Mucosa of gallbladder (tissue), 1 donor: Measurements from ENCODE around the gene STX16. TPM values are rescaled to one million over a fixed set of nuclear protein-coding genes. Genes with fewer than 3 reads are reported as not detected.

Experiments used
- DNase-seq: peaks from one replicate; pipeline ENCODE4 v3.0.0-alpha.2; 2020; ENCODE audit warnings: low spot score
- total RNA-seq: library from RNA; stranded (reverse); gene quantifications from one replicate; pipeline ENCODE4 v1.2.1, GENCODE V29; 2021
- donor health status: DM: no; HTN: no; CAD: no.

STX16 gene
- total RNA-seq, 1 donor from 2014 or later = 63.7 TPM

GRCh38 chr20:58675641-58676040, 24.6 kb downstream of the STX16 start:
- DNase-seq = no peak

GRCh38 chr20:58676161-58676560, 25.1 kb downstream of the STX16 start:
- no peak for DNase-seq

DNA sequence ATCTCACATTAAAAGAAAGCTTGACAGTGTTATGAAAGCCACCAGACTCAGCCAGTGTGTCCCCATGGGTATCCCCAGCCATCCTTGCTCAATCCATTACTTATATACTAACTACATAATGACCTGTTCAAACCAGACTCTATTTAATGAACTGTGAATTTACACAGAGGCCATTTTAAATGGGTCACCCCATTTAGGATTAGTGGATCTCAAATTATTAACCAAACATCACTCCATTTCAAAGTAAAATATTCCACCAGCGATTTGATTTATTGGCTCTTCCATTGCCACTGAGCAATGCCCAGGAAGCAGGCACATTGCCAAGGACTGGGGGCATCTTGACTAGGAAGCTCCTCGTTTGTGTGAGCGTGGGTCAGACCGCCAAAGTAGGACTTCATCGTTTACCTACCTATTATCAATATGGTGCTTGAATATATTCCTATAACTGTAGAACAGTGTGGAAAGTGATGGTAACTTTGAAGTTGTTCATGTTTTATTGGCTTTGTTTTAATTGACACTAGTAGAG, 26.1 kb downstream of the STX16 start:
- DNase-seq = no peak

- DNase-seq = no peak
Measured at GRCh38 chr20:58677808-58678207, 26.7 kb downstream of the STX16 start.

DNA sequence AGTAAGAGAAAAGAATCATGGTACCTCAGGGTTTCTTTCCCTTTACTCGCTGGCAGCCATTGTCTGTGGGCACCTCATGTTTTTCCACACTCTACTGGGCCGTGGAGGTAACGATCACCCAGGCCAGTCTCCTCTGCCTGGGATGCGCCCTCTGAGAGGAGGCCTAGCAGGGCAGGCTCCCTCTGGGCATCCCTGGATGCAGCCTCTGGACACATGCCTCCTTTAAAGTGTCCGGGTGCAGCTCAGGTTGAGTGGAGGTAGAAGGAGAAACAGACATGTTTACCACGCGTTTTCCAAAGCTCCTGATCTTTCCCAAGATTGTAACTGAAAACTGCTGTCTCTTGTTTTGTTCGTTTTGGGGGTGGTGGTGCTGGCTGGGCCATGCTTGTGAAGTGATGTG, 27.7 kb downstream of the STX16 start:
- DNase-seq = no peak

DNA sequence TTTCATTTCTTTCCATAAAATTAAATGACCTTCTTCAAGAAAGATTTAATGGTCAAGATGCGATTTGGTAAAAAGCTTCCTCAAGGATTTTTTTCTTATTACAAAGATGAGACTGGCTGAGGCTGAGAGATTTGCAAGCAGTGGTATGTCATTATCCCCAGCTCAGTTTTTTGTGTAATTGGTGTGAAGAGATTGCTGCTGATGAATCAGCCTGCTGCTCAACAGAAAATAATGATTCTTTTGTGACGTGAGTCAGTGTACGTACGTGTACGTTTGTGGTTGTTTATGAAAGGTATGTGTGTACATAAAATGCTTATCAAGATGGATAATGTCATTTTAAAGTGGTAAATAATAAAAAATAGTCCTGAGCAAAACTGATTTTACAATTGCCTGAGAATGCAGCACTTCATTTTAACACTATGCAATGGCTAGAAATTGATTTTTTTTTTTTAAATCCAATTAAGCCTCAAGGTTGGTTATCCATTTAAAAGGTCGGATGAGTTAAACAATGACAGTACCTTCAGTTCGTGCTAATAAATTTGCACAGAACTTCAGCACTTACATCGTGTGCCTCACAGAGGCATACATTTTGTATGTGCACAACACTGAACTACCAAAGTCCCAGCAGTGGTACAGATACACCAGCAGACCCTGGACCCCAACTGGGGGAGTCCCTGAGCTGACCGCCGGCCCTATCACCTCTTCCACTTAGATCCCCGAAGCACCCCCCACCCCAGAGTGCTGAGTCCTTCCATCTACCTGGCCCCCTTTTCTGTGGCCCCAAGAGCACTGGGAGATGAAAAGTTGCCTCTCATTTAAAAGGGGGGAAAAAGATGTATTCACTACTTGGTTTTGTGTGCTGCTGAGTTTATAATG, 31.8 kb downstream of the STX16 start:
- no peak for DNase-seq

DNA sequence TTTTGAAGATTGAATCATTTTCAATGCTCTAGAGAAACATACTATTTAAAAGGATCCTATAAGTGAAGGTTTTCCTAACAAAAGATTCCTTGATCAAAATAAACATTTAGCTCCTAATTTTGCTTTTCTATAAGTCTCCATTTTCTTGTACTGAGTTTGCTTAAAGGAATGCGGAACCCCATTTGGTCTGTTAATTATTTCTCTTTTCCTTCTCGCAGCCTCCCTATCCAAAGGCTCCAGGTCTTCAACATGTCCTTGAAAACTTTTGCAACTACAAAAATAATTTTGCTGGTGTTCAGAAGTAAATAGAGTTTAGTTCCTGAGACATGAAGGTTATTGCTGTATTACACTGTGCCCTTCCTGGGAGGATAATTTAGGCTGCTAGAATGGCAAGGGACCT, 33.2 kb downstream of the STX16 start:
- no peak for DNase-seq

DNA sequence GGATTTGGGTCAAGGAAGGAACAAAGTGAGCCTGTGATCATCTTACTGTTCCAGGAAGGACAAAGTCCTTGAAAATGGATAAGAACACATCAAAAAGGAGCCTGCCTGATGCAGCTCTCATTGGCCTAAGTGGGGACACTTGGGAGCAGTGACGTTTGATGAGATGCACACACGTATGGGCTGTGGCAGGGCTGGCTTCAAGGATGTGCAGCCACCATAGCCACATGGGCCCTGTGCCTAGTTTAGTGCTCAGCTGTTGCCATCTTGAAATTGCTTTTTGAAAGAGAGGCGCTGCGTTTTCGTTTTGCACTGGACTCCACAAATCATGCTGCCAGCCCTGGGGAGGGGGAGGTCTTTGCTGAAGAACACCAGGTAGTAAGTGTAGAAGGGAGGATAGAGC, 34.9 kb downstream of the STX16 start:
- DNase-seq = no peak

DNA sequence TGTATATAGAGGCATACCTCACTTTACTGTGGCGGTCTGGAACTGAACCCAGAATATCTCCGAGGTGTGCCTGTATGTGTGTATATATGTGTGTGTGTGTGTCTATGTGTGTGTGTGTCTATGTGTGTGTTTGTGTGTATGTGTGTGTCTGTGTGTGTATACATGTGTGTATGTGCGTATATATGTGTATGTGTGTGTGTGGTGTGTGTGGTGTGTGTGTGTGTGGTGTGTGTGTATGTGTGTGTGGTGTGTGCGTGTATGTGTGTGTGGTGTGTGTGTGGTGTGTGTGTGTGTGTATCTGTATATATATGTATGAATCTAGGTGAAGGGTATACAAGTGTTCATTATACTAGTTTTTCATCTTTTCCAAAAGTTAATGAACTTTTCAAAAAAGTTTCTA, 37.3 kb downstream of the STX16 start:
- no peak for DNase-seq

DNA sequence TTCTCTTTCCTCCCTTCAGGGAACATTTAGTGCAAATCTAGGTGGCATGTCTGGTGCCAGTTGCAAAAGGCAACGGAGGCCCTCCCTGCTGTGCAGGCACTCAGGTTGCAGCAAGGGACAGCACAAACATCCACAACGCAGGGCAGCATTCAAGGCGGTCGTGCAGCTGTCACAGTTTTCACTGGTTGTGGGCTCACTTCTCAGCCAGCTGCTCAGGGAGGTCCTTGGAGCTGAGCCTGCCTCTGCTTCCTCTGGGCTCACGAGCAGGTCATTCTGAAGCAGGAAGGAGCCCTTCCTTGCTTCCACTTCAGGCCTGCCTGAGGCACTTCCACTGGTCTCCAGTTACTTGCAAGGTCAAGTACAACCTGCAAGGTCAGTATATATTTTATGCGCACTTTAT, 37.8 kb downstream of the STX16 start:
- DNase-seq = no peak

DNA sequence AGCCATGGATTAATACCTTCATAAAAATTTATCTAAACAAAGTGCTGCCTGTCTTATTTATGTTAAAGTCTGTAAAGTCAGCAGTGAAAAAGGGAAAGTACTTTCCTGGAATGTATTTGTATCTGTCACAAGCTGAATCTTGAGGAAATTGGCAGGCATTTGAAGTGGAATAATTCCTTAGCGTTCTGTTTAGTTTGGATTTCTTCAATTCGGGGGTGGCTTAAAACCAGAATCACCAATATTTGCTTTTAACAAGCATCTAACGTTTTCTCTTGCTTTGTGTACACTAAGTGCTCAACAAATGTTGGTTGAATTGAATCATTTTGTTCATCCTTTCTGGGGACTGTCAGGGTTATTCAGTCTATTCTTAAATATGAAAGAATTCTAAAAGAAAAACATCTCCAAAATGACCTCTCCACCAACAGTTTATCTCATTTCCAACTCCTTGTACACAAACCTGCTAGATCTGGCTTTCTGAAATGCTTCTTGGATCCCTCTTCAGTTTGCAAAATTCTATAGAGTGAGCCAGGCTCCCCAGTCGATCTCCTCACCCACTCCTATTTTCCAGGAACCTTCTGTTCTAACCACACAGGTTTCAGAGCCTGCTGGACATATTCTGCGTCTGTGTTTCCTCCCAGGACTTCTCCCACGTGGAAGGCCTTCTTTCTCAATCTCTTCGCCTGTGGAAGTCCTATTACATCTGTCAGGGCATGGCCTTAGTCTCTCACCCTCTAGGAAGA, 39.5 kb downstream of the STX16 start:
- DNase-seq = no peak

DNA sequence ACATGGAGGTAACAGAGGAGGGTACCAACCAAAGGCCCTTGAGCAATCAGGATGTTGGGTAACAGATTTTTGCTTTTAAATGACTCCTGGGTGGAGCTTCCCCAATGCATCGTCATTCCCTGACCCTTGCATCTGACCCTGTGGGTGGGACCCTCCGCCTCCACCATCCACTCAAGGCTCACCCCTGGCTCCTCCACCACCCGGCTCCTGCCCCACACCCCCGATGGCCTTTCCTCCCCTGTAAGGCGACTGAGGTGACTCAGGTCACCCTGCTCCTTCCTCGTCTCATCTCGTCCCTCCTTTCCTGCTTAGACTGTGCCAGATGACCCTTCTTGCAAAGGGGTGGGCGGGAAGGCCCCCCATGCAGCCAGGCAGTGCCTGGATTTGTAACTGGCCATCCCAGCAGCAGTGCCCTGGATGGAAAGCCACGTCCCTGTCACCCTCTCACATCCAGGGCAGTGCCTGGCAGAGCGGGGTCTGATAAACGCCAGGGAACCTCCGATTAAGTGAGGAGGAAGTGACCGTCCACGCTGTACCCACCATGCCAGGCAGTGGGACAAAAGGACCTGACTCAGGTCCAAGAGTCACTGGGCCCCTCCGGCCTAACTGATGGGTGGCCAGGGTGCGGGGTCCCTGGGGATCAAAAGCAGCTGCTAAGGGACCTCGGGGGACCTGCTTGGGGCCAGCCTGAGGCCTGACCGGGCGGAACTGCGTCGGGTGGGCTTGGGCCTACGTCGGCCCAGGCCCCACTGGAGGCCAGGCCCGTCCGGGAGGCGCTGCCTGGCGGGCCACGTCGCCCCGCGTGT, 40.9 kb downstream of the STX16 start:
- peak; percentile 43 for DNase-seq

DNA sequence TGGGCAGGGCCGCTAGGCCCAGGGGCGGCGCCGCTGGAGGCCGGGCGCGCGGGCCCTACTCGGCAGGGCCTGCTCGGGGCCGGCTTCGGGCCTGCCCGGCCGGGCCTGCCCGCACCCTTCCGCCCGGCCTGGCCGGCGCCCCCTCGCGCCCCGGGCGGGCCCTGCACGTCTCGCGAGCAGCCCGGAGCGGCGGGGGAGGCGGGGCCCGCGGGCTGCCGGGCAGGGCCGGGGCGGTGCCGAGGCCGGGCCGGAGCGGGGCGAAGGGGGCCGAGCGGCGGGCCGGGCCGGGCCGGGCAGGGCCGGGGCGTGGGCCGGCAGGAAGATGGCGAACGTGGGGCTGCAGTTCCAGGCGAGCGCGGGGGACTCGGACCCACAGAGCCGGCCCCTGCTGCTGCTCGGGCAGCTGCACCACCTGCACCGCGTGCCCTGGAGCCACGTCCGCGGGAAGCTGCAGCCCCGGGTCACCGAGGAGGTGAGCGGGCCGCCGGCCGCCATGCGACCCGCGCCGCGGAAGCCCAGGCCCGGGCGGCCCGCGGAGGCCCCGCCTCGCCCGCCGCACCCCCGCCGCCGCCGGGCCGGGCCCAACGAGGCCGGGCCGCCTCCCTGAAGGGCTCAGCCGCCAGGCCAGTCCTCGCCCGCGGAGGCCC, 41.6 kb downstream of the STX16 start, which contains the start of gene NPEPL1:
Gene NPEPL1, plus strand, starts transcription at position 222 of the 647 bp plus-strand sequence. Its CDS starts 101 bp downstream, at position 323.
- peak; percentile 52 for DNase-seq

DNA sequence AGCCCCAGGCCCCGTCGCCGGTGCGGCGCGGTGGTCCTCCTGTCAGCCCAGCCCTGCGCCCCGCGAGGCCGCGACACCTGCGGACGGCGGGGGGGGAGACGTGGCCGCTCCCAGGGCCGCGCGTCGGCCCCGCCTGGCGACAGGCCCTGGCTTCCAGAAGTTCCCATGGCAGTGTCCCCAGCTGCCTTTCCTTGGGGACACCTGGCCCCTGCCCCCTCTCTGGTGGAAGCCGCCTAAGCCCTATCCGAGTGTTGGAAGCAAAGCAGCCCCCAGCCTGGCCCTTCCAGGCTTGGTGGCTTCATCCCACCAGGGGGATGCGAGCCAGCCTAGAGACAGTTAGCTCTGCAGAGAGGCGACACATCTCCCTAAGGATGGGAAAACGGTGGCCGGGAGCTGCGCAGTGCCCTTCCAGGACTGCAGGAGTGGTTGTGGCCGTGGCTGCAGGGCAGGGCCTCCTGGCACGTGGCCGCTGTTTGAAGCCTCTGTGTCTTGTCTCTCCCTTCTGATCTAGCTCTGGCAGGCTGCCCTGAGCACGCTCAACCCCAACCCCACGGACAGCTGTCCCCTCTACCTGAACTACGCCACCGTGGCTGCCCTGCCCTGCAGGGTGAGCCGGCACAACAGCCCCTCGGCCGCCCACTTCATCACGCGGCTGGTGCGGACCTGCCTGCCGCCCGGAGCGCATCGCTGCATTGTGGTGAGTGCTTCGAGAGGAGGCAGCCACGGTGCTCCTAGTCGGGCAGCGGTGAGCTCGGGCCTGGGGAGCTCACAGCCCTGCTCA, 42.3 kb downstream of the STX16 start:
- DNase-seq = no peak

GRCh38 chr20:58694241-58695083, 43.4 kb downstream of the STX16 start:
- DNase-seq = no peak

DNA sequence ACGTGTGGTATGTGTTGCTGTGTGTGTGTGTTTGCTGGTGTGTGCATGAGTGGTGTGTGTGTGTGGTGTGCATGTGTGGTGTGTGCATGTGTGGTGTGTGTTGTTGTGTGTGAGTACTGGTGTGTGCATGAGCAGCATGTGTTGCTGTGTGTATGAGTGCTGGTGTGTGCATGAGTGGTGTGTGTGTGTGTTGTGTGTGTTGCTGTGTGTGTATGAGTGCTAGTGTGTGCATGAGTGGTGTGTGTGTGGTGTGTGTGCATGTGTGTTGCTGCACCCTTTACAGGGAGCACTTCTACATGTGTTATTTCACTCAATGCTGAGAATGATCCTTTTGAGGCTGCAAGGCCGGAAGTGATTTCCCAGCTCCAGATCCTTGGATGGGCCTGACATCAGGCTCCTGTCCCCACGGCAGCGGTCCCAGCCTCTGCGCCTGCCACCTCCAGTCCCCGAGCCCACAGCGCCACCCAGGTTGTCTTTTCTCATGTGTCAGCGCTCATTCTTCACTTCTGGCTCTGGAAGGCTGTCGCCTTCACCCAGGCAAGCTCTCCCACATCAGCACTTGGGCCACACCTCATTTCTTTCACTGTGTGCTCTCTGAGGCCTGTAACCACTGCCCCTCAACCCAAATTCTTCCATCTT, 44.1 kb downstream of the STX16 start:
- no peak for DNase-seq

GRCh38 chr20:58695895-58696375, 44.9 kb downstream of the STX16 start:
- no peak for DNase-seq

DNA sequence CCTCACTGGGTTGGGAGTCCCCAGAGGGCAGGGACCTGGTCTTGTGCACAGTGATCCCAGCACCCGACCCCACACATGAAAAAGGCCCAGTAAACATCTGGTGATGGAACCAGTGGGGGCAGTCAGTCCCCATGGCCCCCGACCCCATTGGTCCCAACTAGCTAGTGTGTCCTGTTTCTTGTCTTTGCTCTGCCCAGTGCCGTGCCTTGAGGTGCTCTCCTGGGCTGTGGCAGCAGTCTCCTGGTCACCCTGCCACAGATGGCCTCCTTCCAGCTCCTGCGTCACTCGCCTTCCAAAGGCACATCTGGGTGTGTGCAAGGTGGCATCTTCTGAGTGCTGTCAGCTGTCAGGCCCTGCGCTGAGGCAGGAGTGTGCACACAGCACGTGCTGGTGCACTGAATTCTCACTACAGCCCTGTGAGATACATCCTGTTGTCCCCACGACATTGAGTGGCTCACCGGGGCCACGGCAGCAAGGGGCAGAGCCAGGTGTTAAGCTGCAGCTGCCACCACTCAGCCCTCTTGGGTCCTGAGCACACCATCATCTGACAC, 45.4 kb downstream of the STX16 start:
- DNase-seq = no peak
